HepG2 (cell line): ENCODE data around the gene PPARA.

ENCODE experiments used
- HNRNPUL1 ChIP-seq: fragments of 200-400 bp; formaldehyde crosslinking; IDR thresholded peaks from 2 replicates; pipeline ENCODE4 v1.6.1; 2017; ENCODE audit warnings: low read depth, mild to moderate bottlenecking, low read length, moderate library complexity
- PCBP2 ChIP-seq: fragments of 200-400 bp; formaldehyde crosslinking; optimal IDR thresholded peaks from 2 replicates; pipeline ENCODE3; 2018; ENCODE audit warnings: low read length, low read depth; ENCODE audit not compliant: poor library complexity, severe bottlenecking
- POLR2AphosphoS5 ChIP-seq: IDR thresholded peaks from 2 replicates; pipeline ENCODE4 v1.6.1; 2012; ENCODE audit warnings: low read depth, low read length
- ZBTB33 ChIP-seq: sonication (generic); formaldehyde crosslinking; IDR thresholded peaks from 2 replicates; pipeline ENCODE4 v1.4.0; 2020; ENCODE audit warnings: missing genetic modification reagents
- ZSCAN12 ChIP-seq: sonication (generic); formaldehyde crosslinking; IDR thresholded peaks from 2 replicates; pipeline ENCODE4 v1.9.0; 2021; ENCODE audit warnings: mild to moderate bottlenecking, missing genetic modification reagents
- ZSCAN22 ChIP-seq: sonication (generic); formaldehyde crosslinking; IDR thresholded peaks from 2 replicates; pipeline ENCODE4 v1.4.0; 2020; ENCODE audit warnings: mild to moderate bottlenecking, missing genetic modification reagents

DNA sequence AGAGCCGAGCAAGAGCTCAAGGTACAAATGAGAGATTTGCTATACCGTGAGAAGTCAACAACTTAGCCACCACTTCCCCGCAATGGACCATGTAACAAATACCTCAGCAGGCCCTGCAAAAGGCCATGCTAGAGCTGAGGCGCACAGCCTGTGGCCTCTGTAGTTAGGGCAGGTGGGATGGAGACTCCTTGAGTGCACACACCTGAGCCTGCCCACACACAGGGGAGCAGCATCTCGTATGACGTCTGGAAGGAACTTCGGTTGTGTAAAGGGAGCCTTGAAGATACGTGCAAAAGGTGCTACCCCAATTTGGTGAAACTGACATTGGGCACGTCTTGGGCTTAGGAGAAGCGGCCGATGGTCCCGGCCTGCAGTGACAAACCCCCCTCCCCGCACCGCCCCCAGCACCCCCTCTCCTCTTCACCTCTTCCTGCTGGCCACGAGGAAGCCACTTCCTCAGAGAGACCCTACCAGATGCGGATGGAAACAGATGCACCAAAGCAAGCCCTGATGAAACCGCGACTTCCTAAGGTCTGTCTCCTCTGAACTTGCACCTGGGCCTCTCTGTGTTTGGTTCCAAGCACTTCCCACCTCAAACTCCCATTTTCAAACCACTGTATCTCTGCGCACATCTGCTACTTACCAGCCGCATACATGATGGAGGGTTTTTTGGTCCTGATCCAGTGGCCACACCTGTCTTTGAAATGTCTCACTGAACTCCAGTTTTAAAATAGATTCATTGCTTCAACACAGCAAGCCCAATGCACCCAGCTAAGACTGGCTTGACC is 89.1 kb downstream of the PPARA start:
- TF ChIP-seq HNRNPUL1 (no peak), ZSCAN22 (CRISPR knock-in tag) (no peak), ZBTB33 (CRISPR knock-in tag) (no peak), POLR2AphosphoS5 (no peak), ZSCAN12 (CRISPR knock-in tag) (no peak), PCBP2 (no peak)
